CD4-positive, alpha-beta T cell treated with Interferon gamma for 1 hour (primary cell): ENCODE measurements around the gene CDC42BPG.
A peak's percentile ranks its signal among the peaks of the same experiment; 100 is the strongest.

Source experiments
- DNase-seq: peaks from one replicate; pipeline ENCODE4 v3.0.0-alpha.2; 2020

Gene CDC42BPG

GRCh38 chr11:64802370-64803157 lies 41.9 kb downstream of the CDC42BPG start:
- DNase-seq: peak; percentile 51

DNA sequence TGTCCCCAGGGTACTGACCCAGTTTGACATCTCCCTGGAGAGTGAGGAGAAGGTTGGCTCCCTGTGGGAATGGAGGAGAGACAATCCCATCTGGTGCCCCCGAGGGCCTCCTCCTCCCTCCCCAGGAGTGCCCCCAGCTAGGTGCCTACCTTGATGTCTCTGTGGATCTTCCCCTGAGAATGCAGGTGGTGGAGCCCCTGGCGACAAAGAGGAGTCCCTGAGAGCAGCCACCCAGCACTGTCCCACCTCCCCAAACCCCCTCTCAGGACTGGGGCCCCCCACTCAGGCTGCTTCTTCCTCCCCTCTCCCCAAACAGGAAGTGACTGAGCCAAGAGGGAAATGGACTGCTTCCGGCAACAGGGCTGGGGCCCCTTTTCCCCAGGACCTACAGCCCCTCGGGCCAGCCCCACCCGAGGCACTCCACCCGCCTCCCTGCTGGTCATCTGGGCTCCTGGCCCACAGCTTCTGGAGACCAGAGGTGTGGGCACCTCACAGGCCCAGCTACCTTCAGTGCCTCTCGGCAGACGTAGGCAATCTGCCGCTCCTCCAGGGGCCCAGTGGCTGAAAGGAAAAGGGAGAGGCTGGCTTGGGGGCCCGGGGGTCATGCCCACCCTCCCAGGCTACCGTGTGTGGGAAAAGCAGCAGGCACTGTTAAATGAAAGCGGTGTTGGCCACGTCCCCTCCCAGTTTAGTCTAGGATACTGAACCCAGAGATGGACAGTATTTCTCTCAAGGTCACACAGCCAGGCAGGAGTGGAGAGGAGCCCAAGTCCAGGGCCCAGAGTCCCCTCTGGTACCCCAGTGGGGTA lies 42.7 kb downstream of the CDC42BPG start:
- no peak for DNase-seq

DNA sequence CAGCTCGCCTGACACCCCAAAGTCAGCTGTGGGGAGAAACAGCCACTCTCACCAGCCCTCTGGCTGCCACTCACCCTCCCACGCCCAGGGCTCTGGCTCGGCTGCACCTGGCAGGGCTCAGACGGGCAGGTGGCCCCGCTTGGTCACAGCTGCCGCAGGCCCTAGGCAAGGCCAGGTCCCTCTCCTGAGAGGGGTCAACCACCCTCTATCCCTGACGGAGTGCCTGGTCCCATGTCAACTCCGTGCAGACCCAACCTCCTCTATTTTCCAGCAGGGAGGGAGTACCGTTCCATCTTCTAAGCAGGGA lies 43.3 kb downstream of the CDC42BPG start:
- DNase-seq: no peak

DNA sequence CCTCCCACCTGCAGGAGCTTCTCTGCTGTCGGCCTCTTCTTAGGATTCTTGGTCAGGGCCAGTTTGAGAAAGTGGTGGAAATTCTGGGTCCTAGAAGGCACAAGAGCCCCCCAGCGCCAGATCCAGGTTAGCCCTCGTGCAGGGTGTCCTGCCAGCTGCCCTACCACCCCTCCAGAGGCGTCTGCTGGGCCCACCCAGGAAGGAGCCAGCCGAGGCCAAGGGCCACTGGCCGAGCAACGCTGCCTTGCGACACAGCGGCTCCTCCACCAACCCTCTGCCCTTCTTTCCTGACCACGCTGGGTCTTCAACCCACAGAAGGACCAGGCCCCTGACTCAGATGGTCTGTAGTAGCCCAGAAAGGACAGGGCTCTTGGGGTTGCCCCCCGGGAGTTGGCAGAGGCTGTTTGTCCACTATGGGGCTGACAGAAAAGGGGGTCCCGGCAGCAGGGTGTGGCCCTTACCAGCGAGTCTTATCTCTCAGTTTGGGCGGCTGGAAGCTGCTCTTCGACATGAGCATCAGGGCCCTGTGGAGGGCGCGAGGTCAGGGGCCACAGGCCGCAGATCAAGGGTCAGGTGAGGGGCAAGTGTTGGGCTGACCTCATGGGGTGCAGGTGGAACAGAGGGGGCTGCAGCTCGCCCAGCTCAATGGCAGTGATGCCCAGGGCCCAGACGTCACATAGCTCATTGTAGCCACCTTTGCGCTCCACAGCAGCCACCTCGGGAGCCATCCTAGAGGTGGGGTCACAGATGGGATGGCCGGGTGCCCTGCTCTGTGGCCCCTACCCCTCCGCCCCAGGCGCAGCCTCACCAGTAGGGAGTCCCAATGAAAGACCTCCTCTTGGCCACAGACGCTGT lies 43.9 kb downstream of the CDC42BPG start:
- no peak for DNase-seq

- peak; percentile 19 for DNase-seq
These were observed 44.7 kb downstream of the CDC42BPG start for GRCh38 chr11:64799623-64800302.

DNA sequence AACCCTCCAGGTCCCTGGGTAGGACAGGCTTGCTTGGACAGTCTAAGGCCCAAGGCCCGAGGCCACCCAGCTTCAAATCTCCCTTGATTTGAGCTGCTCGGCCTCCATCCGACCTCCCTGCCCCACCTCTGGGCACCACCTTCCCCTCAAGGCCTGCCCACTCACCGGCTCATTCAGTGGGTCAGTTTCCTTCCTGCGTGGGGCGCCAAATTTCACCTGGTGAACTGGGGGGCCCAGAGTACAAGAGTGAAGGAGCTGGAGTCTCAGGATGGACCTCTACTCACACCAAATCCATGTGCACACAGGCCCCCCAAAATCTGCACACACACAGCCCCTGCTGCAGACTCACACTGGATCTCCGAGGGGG lies 45.2 kb downstream of the CDC42BPG start:
- no peak for DNase-seq

- no peak for DNase-seq
These were observed 47.5 kb downstream of the CDC42BPG start for GRCh38 chr11:64796757-64797541.

DNA sequence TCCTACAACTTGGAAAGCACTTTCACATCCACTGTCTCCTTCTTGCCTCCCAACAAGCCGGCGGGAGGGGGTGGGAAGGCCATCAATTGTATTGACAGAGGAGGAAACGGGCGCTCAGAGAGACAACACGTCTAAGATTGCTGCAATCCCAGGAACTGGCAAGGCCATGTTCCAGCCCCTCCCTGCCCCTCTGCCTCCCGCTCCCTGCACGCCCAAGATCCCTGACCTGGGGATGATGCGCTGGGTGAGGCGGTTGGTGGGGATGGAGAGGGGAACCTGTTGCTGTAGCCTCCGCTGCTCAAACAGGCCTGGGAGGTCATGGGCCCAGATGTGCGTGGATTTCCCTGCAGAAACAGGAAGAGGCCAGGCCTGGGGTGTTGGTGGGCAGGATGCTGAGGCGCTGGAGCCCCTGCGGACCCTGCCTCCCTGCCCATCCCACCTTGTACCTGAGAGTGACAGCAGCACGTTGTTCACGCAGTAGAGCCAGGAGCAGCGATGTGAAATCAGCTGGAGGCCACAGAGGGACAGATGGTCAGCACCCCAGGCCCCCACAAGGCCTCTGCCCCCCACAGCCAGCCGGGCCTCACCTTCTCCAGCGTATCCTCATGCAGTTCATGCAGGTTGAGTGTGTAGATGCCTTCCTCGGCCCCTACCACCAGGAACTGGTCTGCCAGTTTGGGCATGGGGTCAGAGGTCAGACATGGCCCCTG lies 48.3 kb downstream of the CDC42BPG start:
- DNase-seq: no peak

DNA sequence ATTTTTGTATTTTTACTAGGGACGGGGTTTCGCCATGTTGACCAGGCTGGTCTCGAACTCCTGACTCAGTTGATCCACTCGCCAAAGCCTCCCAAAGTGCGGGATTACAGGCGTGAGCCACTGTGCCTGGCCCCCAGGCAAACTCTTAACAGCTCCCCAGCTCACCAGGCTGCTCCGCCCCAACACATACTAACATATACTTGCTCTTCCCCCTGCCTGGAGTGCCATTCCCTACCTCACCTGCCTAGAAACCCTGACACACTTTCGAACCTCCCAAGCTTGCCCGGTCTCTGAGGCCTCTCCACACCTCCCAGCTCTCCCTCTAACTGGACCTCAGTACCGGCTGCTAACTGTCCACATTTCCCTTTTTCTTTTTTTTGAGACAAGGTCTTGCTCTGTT lies 49.9 kb downstream of the CDC42BPG start:
- no peak for DNase-seq

GRCh38 chr11:64793271-64794160 lies 50.9 kb downstream of the CDC42BPG start:
- DNase-seq: no peak

GRCh38 chr11:64792482-64792881 lies 52.0 kb downstream of the CDC42BPG start:
- no peak for DNase-seq

GRCh38 chr11:64791781-64792291 lies 52.6 kb downstream of the CDC42BPG start:
- no peak for DNase-seq

DNA sequence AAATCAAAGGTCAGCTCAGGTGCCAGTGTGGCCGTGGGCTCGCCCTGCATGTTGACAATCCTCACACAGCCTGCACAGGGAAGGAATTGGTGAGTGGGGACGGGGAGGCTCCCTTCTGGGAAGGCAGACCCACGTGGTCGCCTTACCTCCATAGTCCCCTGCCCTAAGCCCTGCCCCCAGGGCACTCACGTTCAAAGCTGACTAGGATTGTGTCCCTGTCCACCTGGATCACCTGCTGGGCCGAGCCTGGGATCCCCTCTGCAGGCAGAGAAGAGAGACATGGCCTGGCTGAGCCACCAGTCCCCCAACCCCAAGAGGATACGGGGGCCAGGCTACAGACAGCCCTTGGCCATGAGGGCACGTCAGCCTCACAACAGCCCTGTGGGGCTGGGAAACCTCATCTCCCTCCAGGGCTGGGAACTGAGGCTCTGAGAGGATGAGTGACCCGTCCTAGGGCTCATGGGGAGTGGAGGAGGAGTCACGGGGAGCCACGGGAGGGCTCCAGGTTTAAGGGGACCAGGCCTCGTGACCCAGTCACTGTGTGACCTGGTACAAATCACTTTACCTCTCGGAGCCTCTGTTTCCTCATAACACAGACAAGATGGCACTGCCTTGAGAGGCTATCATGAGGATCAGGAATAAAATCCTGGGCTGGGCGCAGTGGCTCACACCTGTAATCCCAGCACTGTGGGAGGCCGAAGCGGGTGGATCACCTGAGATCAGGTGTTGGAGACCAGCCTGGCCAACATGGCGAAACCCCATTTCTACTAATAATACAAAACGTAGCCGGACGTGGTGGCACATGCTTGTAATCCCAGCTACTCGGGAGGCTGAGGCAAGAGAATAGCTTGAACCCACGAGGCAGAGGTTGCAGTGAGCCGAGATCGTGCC lies 54.0 kb downstream of the CDC42BPG start:
- DNase-seq: no peak

GRCh38 chr11:64789331-64790204 lies 54.9 kb downstream of the CDC42BPG start:
- DNase-seq: no peak

DNA sequence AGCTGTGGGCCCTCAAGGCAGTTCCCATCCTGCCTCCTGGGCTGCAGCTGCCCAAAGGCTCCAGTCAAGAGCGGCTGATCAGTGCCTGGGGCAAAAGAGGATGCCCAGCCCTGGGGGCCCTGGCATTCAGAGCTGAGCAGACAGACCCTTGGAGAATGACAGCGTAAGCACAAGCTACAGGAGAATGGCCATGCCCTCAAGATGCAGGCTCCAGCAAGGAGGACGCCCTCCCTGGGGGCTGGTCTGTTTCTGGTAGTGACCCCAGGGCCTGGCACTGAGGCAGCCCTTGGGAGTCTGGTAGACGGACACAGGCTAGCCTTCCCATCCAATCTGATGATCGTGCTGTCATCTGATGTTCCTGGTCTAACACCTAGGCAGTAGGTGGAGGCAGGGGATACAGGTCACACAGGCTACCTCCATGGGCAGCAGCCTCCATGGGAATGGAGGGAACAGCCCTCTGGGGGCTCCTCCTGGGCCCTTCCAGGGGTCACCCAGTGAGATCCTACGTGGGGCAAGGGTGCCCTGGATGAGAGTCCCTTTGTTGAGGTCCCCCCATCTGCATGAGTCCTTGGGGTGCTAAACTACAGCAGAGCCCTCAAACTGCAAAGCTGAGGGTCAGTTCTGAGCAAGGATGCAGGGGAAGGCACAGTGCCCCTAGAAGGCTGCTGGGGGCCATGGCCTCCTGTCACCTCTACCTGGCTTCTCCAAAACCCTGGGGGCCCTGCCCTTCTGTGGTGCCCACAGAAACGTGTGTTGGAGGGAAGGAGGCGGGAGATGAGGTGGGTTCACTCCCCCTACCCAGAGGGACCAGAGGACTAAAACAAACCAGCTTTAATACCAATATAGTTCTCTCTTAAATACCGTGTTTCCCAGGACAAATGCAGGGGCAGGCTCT lies 55.9 kb downstream of the CDC42BPG start:
- DNase-seq: no peak

GRCh38 chr11:64787526-64788320 lies 56.7 kb downstream of the CDC42BPG start:
- peak; percentile 63 for DNase-seq
